HL-60 (cell line): ENCODE data around the gene TAB2.

Source experiments
- DNase-seq, 2 experiments: peaks; one replicate each; pipeline ENCODE4 v3.0.0-alpha.2; 2010 to 2020; ENCODE audit warnings: low read depth in 1 of 2, low spot score in 1 of 2
- H3K27ac ChIP-seq: fragments of 250-450 bp; sonication (Bioruptor Pico); replicated peaks from 2 replicates; pipeline ENCODE4 v1.5.1; 2020; ENCODE audit warnings: mild to moderate bottlenecking, moderate library complexity
- H3K27me3 ChIP-seq: fragments of 250-450 bp; sonication (Bioruptor Pico); 2 replicates; pipeline ENCODE4 v1.5.1; 2021; ENCODE audit warnings: mild to moderate bottlenecking, moderate library complexity; ENCODE audit not compliant: insufficient read depth, poor library complexity, severe bottlenecking
- H3K4me3 ChIP-seq: replicated peaks from 2 replicates; pipeline ENCODE4 v1.5.1; 2011; ENCODE audit warnings: mild to moderate bottlenecking, control low read depth, low read length; ENCODE audit not compliant: insufficient read depth
- GABPA ChIP-seq: IDR thresholded peaks from 2 replicates; pipeline ENCODE4 v1.6.1; 2012; ENCODE audit warnings: low read depth
- POLR2AphosphoS5 ChIP-seq: IDR thresholded peaks from 2 replicates; pipeline ENCODE4 v1.6.1; 2012; ENCODE audit warnings: low read depth
- SPI1 ChIP-seq: IDR thresholded peaks from 2 replicates; pipeline ENCODE4 v1.6.1; 2012; ENCODE audit warnings: low read depth, mild to moderate bottlenecking, borderline replicate concordance
- TF ChIP-seq, protein P1 (sequence below): IDR thresholded peaks from 2 replicates; pipeline ENCODE4 v1.6.1; 2012; ENCODE audit warnings: low read depth; ENCODE audit not compliant: insufficient replicate concordance
- TF ChIP-seq, protein P2 (sequence below): IDR thresholded peaks from one replicate; pipeline ENCODE4 v1.5.1; 2011; ENCODE audit warnings: low read length, control low read depth, inconsistent platforms; ENCODE audit not compliant: insufficient read depth

The TAB2 gene

DNA sequence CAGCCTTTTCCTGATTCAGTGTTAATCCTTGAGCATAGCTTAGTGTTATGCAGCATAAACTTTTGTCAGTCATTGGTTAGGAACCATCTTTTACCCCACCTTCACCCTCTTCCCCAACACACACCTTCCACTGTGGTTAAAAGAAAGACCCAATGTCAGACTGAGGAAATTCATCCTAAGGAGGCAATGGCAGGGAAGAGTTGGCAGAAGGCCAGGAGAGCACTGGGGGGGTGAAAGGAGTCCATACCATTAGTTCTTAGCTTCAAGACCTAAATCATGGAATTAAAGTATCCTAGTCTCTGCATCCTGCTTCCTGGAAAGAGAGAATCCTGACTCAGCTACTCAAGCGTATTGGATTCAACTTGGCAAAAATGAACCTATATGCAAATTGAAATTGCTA lies 16.9 kb upstream of the TAB2 start:
- no peak for DNase-seq
- Histone ChIP-seq H3K27me3 (no peaks in the 10 kb centered on the region), H3K4me3 (no peak overlapping the region), H3K27ac (no peak overlapping the region)
- TF ChIP-seq, protein P1, sequence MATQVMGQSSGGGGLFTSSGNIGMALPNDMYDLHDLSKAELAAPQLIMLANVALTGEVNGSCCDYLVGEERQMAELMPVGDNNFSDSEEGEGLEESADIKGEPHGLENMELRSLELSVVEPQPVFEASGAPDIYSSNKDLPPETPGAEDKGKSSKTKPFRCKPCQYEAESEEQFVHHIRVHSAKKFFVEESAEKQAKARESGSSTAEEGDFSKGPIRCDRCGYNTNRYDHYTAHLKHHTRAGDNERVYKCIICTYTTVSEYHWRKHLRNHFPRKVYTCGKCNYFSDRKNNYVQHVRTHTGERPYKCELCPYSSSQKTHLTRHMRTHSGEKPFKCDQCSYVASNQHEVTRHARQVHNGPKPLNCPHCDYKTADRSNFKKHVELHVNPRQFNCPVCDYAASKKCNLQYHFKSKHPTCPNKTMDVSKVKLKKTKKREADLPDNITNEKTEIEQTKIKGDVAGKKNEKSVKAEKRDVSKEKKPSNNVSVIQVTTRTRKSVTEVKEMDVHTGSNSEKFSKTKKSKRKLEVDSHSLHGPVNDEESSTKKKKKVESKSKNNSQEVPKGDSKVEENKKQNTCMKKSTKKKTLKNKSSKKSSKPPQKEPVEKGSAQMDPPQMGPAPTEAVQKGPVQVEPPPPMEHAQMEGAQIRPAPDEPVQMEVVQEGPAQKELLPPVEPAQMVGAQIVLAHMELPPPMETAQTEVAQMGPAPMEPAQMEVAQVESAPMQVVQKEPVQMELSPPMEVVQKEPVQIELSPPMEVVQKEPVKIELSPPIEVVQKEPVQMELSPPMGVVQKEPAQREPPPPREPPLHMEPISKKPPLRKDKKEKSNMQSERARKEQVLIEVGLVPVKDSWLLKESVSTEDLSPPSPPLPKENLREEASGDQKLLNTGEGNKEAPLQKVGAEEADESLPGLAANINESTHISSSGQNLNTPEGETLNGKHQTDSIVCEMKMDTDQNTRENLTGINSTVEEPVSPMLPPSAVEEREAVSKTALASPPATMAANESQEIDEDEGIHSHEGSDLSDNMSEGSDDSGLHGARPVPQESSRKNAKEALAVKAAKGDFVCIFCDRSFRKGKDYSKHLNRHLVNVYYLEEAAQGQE: no peak
- no peak for TF ChIP-seq GABPA
- no peak for TF ChIP-seq SPI1
- TF ChIP-seq POLR2AphosphoS5: no peak
- TF ChIP-seq, protein P2, sequence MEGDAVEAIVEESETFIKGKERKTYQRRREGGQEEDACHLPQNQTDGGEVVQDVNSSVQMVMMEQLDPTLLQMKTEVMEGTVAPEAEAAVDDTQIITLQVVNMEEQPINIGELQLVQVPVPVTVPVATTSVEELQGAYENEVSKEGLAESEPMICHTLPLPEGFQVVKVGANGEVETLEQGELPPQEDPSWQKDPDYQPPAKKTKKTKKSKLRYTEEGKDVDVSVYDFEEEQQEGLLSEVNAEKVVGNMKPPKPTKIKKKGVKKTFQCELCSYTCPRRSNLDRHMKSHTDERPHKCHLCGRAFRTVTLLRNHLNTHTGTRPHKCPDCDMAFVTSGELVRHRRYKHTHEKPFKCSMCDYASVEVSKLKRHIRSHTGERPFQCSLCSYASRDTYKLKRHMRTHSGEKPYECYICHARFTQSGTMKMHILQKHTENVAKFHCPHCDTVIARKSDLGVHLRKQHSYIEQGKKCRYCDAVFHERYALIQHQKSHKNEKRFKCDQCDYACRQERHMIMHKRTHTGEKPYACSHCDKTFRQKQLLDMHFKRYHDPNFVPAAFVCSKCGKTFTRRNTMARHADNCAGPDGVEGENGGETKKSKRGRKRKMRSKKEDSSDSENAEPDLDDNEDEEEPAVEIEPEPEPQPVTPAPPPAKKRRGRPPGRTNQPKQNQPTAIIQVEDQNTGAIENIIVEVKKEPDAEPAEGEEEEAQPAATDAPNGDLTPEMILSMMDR: no peak

DNA sequence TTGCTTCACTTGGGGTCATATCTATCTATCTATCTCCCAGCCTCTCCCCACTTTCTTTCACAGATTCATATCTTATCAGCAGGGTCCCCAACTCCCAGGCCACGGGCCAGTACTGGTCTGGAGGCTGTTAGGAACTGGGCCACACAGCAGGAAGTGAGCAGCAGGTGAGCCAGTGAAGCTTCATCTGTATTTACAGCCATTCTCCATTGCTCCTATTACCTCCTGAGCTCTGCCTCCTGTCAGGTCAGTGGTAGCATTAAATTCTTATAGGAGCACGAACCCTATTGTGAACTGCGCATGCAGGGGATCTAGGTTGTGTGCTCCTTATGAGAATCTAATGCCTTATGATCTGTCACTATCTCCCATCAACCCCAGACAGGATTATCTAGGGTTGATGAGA lies 14.8 kb upstream of the TAB2 start:
- H3K27me3 ChIP-seq: no peaks in the 10 kb centered on the region
- H3K4me3 ChIP-seq: no peak overlapping the region
- DNase-seq: no peak
- TF ChIP-seq, protein P1: no peak
- TF ChIP-seq SPI1 (no peak), POLR2AphosphoS5 (no peak), GABPA (no peak)
- TF ChIP-seq, protein P2: no peak
- no peak overlapping the region for H3K27ac ChIP-seq

DNA sequence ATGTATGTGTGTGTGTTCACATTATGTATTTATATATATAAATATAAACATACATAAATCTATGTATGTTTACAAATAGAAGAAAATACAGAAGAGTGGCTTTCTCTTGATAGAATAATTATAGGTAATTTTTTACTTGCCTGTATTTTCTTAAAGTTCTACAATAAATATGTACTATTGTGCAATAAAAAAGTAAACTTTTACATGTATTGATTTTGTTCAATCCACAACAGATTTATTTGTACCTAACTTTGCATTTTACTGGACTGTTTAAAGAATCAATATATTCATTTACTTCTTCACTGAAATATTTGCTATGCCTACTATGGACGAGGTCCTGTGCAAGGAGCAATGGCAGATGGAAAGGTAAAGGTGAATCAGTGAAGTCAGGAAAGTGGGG lies 14.0 kb upstream of the TAB2 start:
- no peak for TF ChIP-seq GABPA
- no peak for TF ChIP-seq POLR2AphosphoS5
- TF ChIP-seq SPI1: no peak
- TF ChIP-seq, protein P1: no peak
- TF ChIP-seq, protein P2: no peak
- DNase-seq: no peak
- no peak overlapping the region for H3K27ac ChIP-seq

More for the DNA sequence above, 14.0 kb upstream of the TAB2 start:
- H3K27me3 ChIP-seq: no peaks in the 10 kb centered on the region
- no peak overlapping the region for H3K4me3 ChIP-seq
